GM12892 (cell line): ENCODE data around the gene SORBS1.

Experiments
- POLR2A ChIP-seq: IDR thresholded peaks from 2 replicates; pipeline ENCODE4 v1.6.1; 2011; ENCODE audit warnings: low read depth, low read length, control low read depth
- TAF1 ChIP-seq: IDR thresholded peaks from 2 replicates; pipeline ENCODE4 v1.6.1; 2011; ENCODE audit warnings: low read depth, mild to moderate bottlenecking, control low read depth, low read length, borderline replicate concordance

GRCh38 chr10:95450188-95450587, 111.0 kb downstream of the SORBS1 start:
- TF ChIP-seq TAF1 = no peak
- no peak for TF ChIP-seq POLR2A
